HepG2 (cell line): Measurements from ENCODE around the gene MED19. TPM values are rescaled to one million over a fixed set of nuclear protein-coding genes. Genes with fewer than 3 reads are reported as not detected.
A peak's percentile ranks its signal among the peaks of the same experiment; 100 is the strongest.

Source experiments
- ATAC-seq: fragments of 200-7000 bp; cut with Tn5 transposase; 3 replicates; pipeline ENCODE4 v1.9.1; 2020; ENCODE audit warnings: mild to moderate bottlenecking, moderate library complexity
- Bru-seq: library from RNA; stranded (reverse); fragments of 400-500 nt; gene quantifications from one replicate; lab custom pipeline; 2021; lab: Mats Ljungman, UMichigan
- BruChase-seq, 2 experiments: library from RNA; stranded (reverse); fragments of 400-500 nt; gene quantifications; one replicate each; lab custom pipeline; 2021; lab: Mats Ljungman, UMichigan
- BruUV-seq: library from RNA; stranded (reverse); fragments of 400-500 nt; replicated peaks from 2 replicates; lab custom pipeline; 2021; lab: Mats Ljungman, UMichigan
- CTCF ChIA-PET: fragments of 300-600 bp; formaldehyde crosslinking; extraction: SDS; loops from one replicate; lab custom pipeline; 2021; ENCODE audit warnings: low total read pairs, inconsistent platforms, low intra/inter-chr PET ratio; lab: Yijun Ruan, JAX
- POLR2A ChIA-PET: fragments of 350-600 bp; sonication (Branson Sonifier 250); formaldehyde crosslinking; loops from one replicate; lab custom pipeline; 2020; ENCODE audit warnings: antibody characterized with exemption, inconsistent platforms; lab: Yijun Ruan, JAX
- DNase-seq: peaks from one replicate; pipeline ENCODE4 v3.0.0-alpha.2; 2015; ENCODE audit warnings: low spot score
- FAIRE-seq: peaks from 3 replicates; lab custom pipeline; 2011; peaks lifted over from hg19 to GRCh38; lab: Jason Lieb, UNC
- H2AFZ ChIP-seq: one replicate; pipeline ENCODE4 v1.6.1; 2011; ENCODE audit warnings: low read length, inconsistent platforms
- H3K27ac ChIP-seq: fragments of 300-600 bp; 3 replicates; pipeline ENCODE4 v1.8.0; 2011; ENCODE audit warnings: mixed run types, mild to moderate bottlenecking, mixed read lengths, low read length, inconsistent platforms; ENCODE audit not compliant: insufficient read depth; ENCODE audit errors: extremely low read length
- H3K27me3 ChIP-seq, 2 experiments: fragments of 200-600 bp in 1 of 2; 2 replicates in 1 of 2; 3 replicates in 1 of 2; pipeline versions ENCODE4 v1.6.0 to v1.8.0; 2011; ENCODE audit warnings: low read length in 2 of 2, mild to moderate bottlenecking in 2 of 2, moderate library complexity in 2 of 2, inconsistent platforms in 1 of 2; ENCODE audit not compliant: insufficient read depth in 2 of 2, control insufficient read depth in 1 of 2
- H3K36me3 ChIP-seq, 2 experiments: fragments of 200-600 bp in 1 of 2; replicated peaks in 1 of 2; 2 replicates in 1 of 2; 3 replicates in 1 of 2; pipeline versions ENCODE4 v1.5.1 to v1.8.0; 2011; ENCODE audit warnings: low read length in 2 of 2, inconsistent platforms in 1 of 2; ENCODE audit not compliant: insufficient read depth in 2 of 2, control insufficient read depth in 1 of 2
- H3K4me1 ChIP-seq: 2 replicates; pipeline ENCODE4 v1.5.1; 2012; ENCODE audit warnings: low read length, inconsistent platforms; ENCODE audit not compliant: insufficient read depth
- H3K4me2 ChIP-seq: 2 replicates; pipeline ENCODE4 v1.6.0; 2011; ENCODE audit warnings: low read depth, low read length, inconsistent platforms
- H3K4me3 ChIP-seq, 3 experiments: fragments of 200-600 bp in 1 of 3; sonication (generic), shearing (Covaris generic) in 1 of 3; replicated peaks in 1 of 3; 2 replicates each; pipeline ENCODE4 v1.5.1; 2011 to 2016; ENCODE audit warnings: low read length in 3 of 3, inconsistent platforms in 2 of 3, low read depth in 2 of 3, mild to moderate bottlenecking in 2 of 3, control low read depth in 1 of 3, mixed read lengths in 1 of 3; ENCODE audit not compliant: insufficient read depth in 1 of 3
- H3K79me2 ChIP-seq: one replicate; pipeline ENCODE4 v1.6.1; 2011; ENCODE audit warnings: low read length, inconsistent platforms; ENCODE audit not compliant: insufficient read depth
- H3K9ac ChIP-seq: 2 replicates; pipeline ENCODE4 v1.6.0; 2011; ENCODE audit warnings: mild to moderate bottlenecking, low read depth, low read length, inconsistent platforms; ENCODE audit not compliant: insufficient read depth
- H3K9me3 ChIP-seq: 2 replicates; pipeline ENCODE4 v1.5.1; 2012; ENCODE audit warnings: mild to moderate bottlenecking, low read length
- H4K20me1 ChIP-seq: 2 replicates; pipeline ENCODE4 v1.6.0; 2011; ENCODE audit warnings: inconsistent platforms, mild to moderate bottlenecking, low read length, moderate library complexity; ENCODE audit not compliant: insufficient read depth
- EZH2 ChIP-seq: conservative IDR thresholded peaks from 2 replicates; pipeline ENCODE4 v1.6.1; 2012; ENCODE audit warnings: mild to moderate bottlenecking, low read depth, low read length, moderate library complexity
- ISL2 ChIP-seq: sonication (generic); formaldehyde crosslinking; IDR thresholded peaks from 2 replicates; pipeline ENCODE4 v1.5.0; 2020; ENCODE audit warnings: missing genetic modification reagents
- SIN3A ChIP-seq: IDR thresholded peaks from 2 replicates; pipeline ENCODE4 v1.6.1; 2011; ENCODE audit warnings: low read depth, mild to moderate bottlenecking, control low read depth, low read length, borderline replicate concordance
- U2AF1 ChIP-seq: fragments of 200-400 bp; formaldehyde crosslinking; optimal IDR thresholded peaks from 2 replicates; pipeline ENCODE3; 2017; ENCODE audit warnings: mild to moderate bottlenecking, low read depth, low read length
- ZFP36L2 ChIP-seq: sonication (generic); formaldehyde crosslinking; IDR thresholded peaks from 2 replicates; pipeline ENCODE4 v1.4.0; 2020; ENCODE audit warnings: missing genetic modification reagents
- ZNF326 ChIP-seq: sonication (generic); formaldehyde crosslinking; IDR thresholded peaks from 2 replicates; pipeline ENCODE4 v1.4.0; 2020; ENCODE audit warnings: missing genetic modification reagents, borderline replicate concordance
- ZNF616 ChIP-seq: sonication (generic); formaldehyde crosslinking; IDR thresholded peaks from 2 replicates; pipeline ENCODE4 v1.5.0; 2020; ENCODE audit warnings: low read depth, mild to moderate bottlenecking, missing genetic modification reagents
- ZNF790 ChIP-seq: sonication (generic); formaldehyde crosslinking; IDR thresholded peaks from 2 replicates; pipeline ENCODE4 v1.8.0; 2022; ENCODE audit warnings: missing genetic modification reagents, mild to moderate bottlenecking, borderline replicate concordance
- WGBS: methylation state at CpG from one replicate; pipeline ENCODE4 v1.1.6; 2017; ENCODE audit warnings: low lambda C conversion rate; 5-methylcytosine and 5-hydroxymethylcytosine counted together
- in situ Hi-C: cut with HindIII; loops from 2 replicates; pipeline ENCODE4 v1.10.0; 2017; ENCODE audit warnings: low pct_unique_long_range_greater_than_20kb; ENCODE audit not compliant: extremely low pct_ligation_motif_present
- intact Hi-C: fragments of 100-400 bp; cut with micrococcal nuclease; formaldehyde crosslinking; loops from one replicate; pipeline ENCODE4 v1.10.0; 2022; ENCODE audit not compliant: unreplicated experiment
- long read RNA-seq, 2 experiments: library from RNA in 1 of 2; library from polyadenylated mRNA in 1 of 2; stranded (forward) in 1 of 2; unstranded in 1 of 2; transcript quantifications; one replicate each; pipeline ENCODE4 v2.0.0, GENCODE V29; 2019 to 2022
- polyA minus RNA-seq, 3 experiments: library from RNA; depleted of rRNA, polyadenylated mRNA; stranded (reverse); fragments of >200 nt; gene quantifications; 2 replicates each; pipeline ENCODE4 v1.2.3, GENCODE V29; 2011; ENCODE audit warnings: low replicate concordance in 1 of 3
- polyA plus RNA-seq, 8 experiments: library from polyadenylated mRNA; depleted of rRNA in 3 of 8; stranded (reverse) in 7 of 8; unstranded in 1 of 8; fragments of >200 nt; fragmentation: Illumina TruSeq in 4 of 8; extraction: Trizol in 4 of 8; gene quantifications; 2 replicates each; pipeline versions ENCODE4 v1.2.1 to v1.2.3, GENCODE V29; 2011 to 2016; ENCODE audit warnings: low read depth in 4 of 8, missing spikeins in 1 of 8, mixed read lengths in 1 of 8; ENCODE audit not compliant: insufficient read depth in 1 of 8
- total RNA-seq, 5 experiments: library from RNA; depleted of rRNA; stranded (reverse); fragments of >200 nt; fragmentation: Illumina TruSeq; extraction: Trizol; gene quantifications; 2 replicates each; pipeline ENCODE4 v1.2.3, GENCODE V29; 2016; ENCODE audit warnings: low read depth in 1 of 5
- TF ChIP-seq, protein P1 (sequence below): sonication (generic); formaldehyde crosslinking; conservative IDR thresholded peaks from 2 replicates; pipeline ENCODE4 v1.4.0; 2020; ENCODE audit warnings: missing genetic modification reagents
- TF ChIP-seq, protein P2 (sequence below): sonication (generic); formaldehyde crosslinking; IDR thresholded peaks from 2 replicates; pipeline ENCODE4 v1.4.0; 2020; ENCODE audit warnings: missing genetic modification reagents
- TF ChIP-seq, protein P3 (sequence below): sonication (generic); formaldehyde crosslinking; IDR thresholded peaks from 2 replicates; pipeline ENCODE4 v1.5.1; 2020; ENCODE audit warnings: missing genetic modification reagents, mild to moderate bottlenecking, borderline replicate concordance

Gene MED19
- total RNA-seq (2016; rRNA removed; fragmentation: Illumina TruSeq; extraction: Trizol) (13.8 and 15.1 TPM in 2 replicates), polyA plus RNA-seq (2011; rRNA removed) (12.8 and 12.9 TPM in 2 replicates), polyA minus RNA-seq (2011; rRNA and poly(A)+ RNA removed; ENCODE audit: low replicate concordance) (6.8 and 11.8 TPM in 2 replicates), Bru-seq, nascent RNA (percentile 58 among the genes with signal in this experiment), BruChase-seq, experiment 1, labeled RNA remaining after a 6-hour chase (percentile 68 among the genes with signal in this experiment), BruChase-seq, experiment 2, labeled RNA remaining after a 2-hour chase (percentile 64 among the genes with signal in this experiment)
- total RNA-seq (2016; cell fraction: cytosol; rRNA removed; fragmentation: Illumina TruSeq; extraction: Trizol; ENCODE audit: low read depth), result 5.6 and 6.3 TPM in 2 replicates
- 14.0 and 14.8 TPM in 2 replicates for total RNA-seq (2016; cell fraction: insoluble cytoplasmic fraction; rRNA removed; fragmentation: Illumina TruSeq; extraction: Trizol)
- 6.4 and 7.4 TPM in 2 replicates for total RNA-seq (2016; cell fraction: membrane; rRNA removed; fragmentation: Illumina TruSeq; extraction: Trizol)
- 7.7 and 8.9 TPM in 2 replicates for total RNA-seq (2016; cell fraction: nucleus; rRNA removed; fragmentation: Illumina TruSeq; extraction: Trizol)
- 14.5 and 23.8 TPM in 2 replicates for polyA plus RNA-seq (2011; cell fraction: cytosol; rRNA removed)
- 19.1 and 22.0 TPM in 2 replicates for polyA plus RNA-seq (2011; cell fraction: nucleus; rRNA removed)
- 6.5 and 9.5 TPM in 2 replicates for polyA plus RNA-seq (2012)
- polyA plus RNA-seq (2016; cell fraction: cytosol; fragmentation: Illumina TruSeq; extraction: Trizol; ENCODE audit: low read depth), result 5.3 and 6.8 TPM in 2 replicates
- polyA plus RNA-seq (2016; cell fraction: insoluble cytoplasmic fraction; fragmentation: Illumina TruSeq; extraction: Trizol; ENCODE audit: low read depth), result 18.8 and 19.8 TPM in 2 replicates
- polyA plus RNA-seq (2016; cell fraction: membrane; fragmentation: Illumina TruSeq; extraction: Trizol; ENCODE audit: low read depth), result 4.9 and 5.2 TPM in 2 replicates
- 12.1 and 13.6 TPM in 2 replicates for polyA plus RNA-seq (2016; cell fraction: nucleus; fragmentation: Illumina TruSeq; extraction: Trizol; ENCODE audit: insufficient read depth, low read depth)
- 4.0 and 4.8 TPM in 2 replicates for polyA minus RNA-seq (2011; cell fraction: cytosol; rRNA and poly(A)+ RNA removed)
- 8.8 and 9.9 TPM in 2 replicates for polyA minus RNA-seq (2011; cell fraction: nucleus; rRNA and poly(A)+ RNA removed)
- long read RNA-seq, experiment 1, transcript MED19-202 (5 exons, 1,203 nt), result major isoform, 23 of 34 reads
- long read RNA-seq, experiment 1, partial matches to known transcripts, result 5 of 34 reads
- long read RNA-seq, experiment 1, other reads (novel, unspliced or antisense), result 4 of 34 reads
- long read RNA-seq, experiment 2, transcript MED19-202 (5 exons, 1,203 nt), result major isoform, 39 of 47 reads
- long read RNA-seq, experiment 2, partial matches to known transcripts, result 2 of 47 reads
- long read RNA-seq, experiment 2, other reads (novel, unspliced or antisense), result 5 of 47 reads

GRCh38 chr11:57711414-57712255 is at the start of gene MED19:
TSS of gene MED19 (minus strand) at chr11:57712215. CDS start at chr11:57712179, 36 bp downstream.
- Histone ChIP-seq H3K9me3 (no peaks in the 10 kb centered on the region), H3K79me2 (peaks cover 38% of the 10 kb centered on the region), H2AFZ (no peak within 1 kb of the TSS), H3K4me2 (peak within 1 kb of the TSS; percentile 94), H3K27ac (peak within 1 kb of the TSS; percentile 82), H3K4me1 (peaks cover 29% of the 10 kb centered on the region), H3K9ac (peak within 1 kb of the TSS; percentile 91), H4K20me1 (no peaks in the 10 kb centered on the region), H3K27me3 (no peaks in the 10 kb centered on the region; a peak in 1 of 5 replicates), H3K4me3 (peak within 1 kb of the TSS; percentile 92 to 98 (median 92)), H3K36me3 (no peaks in the 10 kb centered on the region; a peak in 1 of 5 replicates)
- POLR2A ChIA-PET, result interaction anchor here (0.6 to 1.9 kb wide), 17 partner anchors 9 to 346 kb away, joined by 3 to 14 read pairs (median 3); partner anchors contain the start of genes CTNND1, SELENOH and ZDHHC5
- peak; percentile 93 for DNase-seq
- intact Hi-C loops, result loop anchor here (1.0 to 2.0 kb wide), 3 partner anchors 44 to 89 kb away; no protein-coding TSS in a partner anchor
- peak; percentile 85 for ATAC-seq
- peak; percentile 90 for FAIRE-seq
- CTCF ChIA-PET, result no interaction called here
- in situ Hi-C loops, result no loop called here
- BruUV-seq, result TSS peak; percentile 83
- 2% methylated on average over 32 of the region's 51 CpGs for WGBS
- TF ChIP-seq ZNF790 (CRISPR knock-in tag) (no peak), SIN3A (peak; percentile 61; the same call in 1 of the 2 replicates), ZNF326 (CRISPR knock-in tag) (no peak), ISL2 (no peak), ZNF616 (peak; percentile 36; the same call in 1 of the 2 replicates), ZFP36L2 (CRISPR knock-in tag) (no peak), U2AF1 (no peak), EZH2 (no peak)
- TF ChIP-seq, protein P1, sequence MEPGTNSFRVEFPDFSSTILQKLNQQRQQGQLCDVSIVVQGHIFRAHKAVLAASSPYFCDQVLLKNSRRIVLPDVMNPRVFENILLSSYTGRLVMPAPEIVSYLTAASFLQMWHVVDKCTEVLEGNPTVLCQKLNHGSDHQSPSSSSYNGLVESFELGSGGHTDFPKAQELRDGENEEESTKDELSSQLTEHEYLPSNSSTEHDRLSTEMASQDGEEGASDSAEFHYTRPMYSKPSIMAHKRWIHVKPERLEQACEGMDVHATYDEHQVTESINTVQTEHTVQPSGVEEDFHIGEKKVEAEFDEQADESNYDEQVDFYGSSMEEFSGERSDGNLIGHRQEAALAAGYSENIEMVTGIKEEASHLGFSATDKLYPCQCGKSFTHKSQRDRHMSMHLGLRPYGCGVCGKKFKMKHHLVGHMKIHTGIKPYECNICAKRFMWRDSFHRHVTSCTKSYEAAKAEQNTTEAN (CRISPR knock-in tag), result no peak
- TF ChIP-seq, protein P2, sequence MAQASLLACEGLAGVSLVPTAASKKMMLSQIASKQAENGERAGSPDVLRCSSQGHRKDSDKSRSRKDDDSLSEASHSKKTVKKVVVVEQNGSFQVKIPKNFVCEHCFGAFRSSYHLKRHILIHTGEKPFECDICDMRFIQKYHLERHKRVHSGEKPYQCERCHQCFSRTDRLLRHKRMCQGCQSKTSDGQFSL (CRISPR knock-in tag), result no peak
- TF ChIP-seq, protein P3, sequence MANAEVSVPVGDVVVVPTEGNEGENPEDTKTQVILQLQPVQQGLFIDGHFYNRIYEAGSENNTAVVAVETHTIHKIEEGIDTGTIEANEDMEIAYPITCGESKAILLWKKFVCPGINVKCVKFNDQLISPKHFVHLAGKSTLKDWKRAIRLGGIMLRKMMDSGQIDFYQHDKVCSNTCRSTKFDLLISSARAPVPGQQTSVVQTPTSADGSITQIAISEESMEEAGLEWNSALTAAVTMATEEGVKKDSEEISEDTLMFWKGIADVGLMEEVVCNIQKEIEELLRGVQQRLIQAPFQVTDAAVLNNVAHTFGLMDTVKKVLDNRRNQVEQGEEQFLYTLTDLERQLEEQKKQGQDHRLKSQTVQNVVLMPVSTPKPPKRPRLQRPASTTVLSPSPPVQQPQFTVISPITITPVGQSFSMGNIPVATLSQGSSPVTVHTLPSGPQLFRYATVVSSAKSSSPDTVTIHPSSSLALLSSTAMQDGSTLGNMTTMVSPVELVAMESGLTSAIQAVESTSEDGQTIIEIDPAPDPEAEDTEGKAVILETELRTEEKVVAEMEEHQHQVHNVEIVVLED, result no peak
